Uterus (tissue), 4 donors: ENCODE data around the gene VEZT. TPM values are rescaled to one million over a fixed set of nuclear protein-coding genes. Genes with fewer than 3 reads are reported as not detected.

Source experiments
- DNase-seq, 2 donors: peaks; one replicate each; pipeline ENCODE4 v3.0.0-alpha.2; 2019 to 2020
- H3K27ac ChIP-seq, 2 donors: fragments of 200-600 bp; sonication (generic); 1 replicate in 1 of 2; 2 replicates in 1 of 2; pipeline ENCODE4 v1.5.1; 2016 to 2018
- H3K27me3 ChIP-seq, 2 donors: fragments of 200-600 bp; sonication (generic); one replicate each; pipeline ENCODE4 v1.5.1; 2018 to 2019; ENCODE audit warnings: control low read depth in 1 of 2
- H3K36me3 ChIP-seq, 2 donors: fragments of 200-600 bp; sonication (generic); one replicate each; pipeline ENCODE4 v1.5.1; 2019; ENCODE audit warnings: control low read depth in 1 of 2
- H3K4me1 ChIP-seq, 2 donors: fragments of 200-600 bp; sonication (generic); one replicate each; pipeline ENCODE4 v1.5.1; 2018 to 2019; ENCODE audit warnings: control low read depth in 1 of 2
- H3K4me3 ChIP-seq, 2 donors: fragments of 200-600 bp; sonication (generic); 1 replicate in 1 of 2; 2 replicates in 1 of 2; pipeline ENCODE4 v1.5.1; 2018 to 2019; ENCODE audit warnings: mild to moderate bottlenecking in 1 of 2
- H3K9me3 ChIP-seq, 2 donors: fragments of 200-600 bp; sonication (generic); one replicate each; pipeline ENCODE4 v1.5.1; 2019; ENCODE audit warnings: control low read depth in 1 of 2
- CTCF ChIP-seq, 4 experiments: fragments of 200-600 bp in 2 of 4; fragments of 450-650 bp in 2 of 4; sonication (generic) in 2 of 4; IDR thresholded peaks; one replicate each; pipeline ENCODE4 v1.5.1; 2016 to 2019; ENCODE audit warnings: antibody characterized with exemption in 4 of 4, mild to moderate bottlenecking in 2 of 4, moderate library complexity in 1 of 4
- POLR2A ChIP-seq, 2 donors: fragments of 450-650 bp; IDR thresholded peaks; one replicate each; pipeline ENCODE4 v1.6.1; 2016; ENCODE audit warnings: antibody characterized with exemption in 2 of 2, mild to moderate bottlenecking in 1 of 2, moderate library complexity in 1 of 2
- intact Hi-C: fragments of 100-400 bp; cut with DNase I; formaldehyde crosslinking; loops from one replicate; pipeline ENCODE4 v1.15.1; 2023; ENCODE audit warnings: low total_unique reads
- total RNA-seq, 4 donors: library from RNA; depleted of rRNA in 3 of 4; stranded (reverse); fragments of >200 nt in 3 of 4; gene quantifications; one replicate each; pipeline versions ENCODE4 v1.1.0 to v1.2.4, GENCODE V29; 2014 to 2023
- donor health status: DM: yes; HTN: yes; CAD: no.

VEZT gene
- total RNA-seq, 4 donors from 2014 or later, result 38.9 to 172 (median 70.7) TPM

GRCh38 chr12:95208678-95209077 lies 8.9 kb upstream of the VEZT start:
- Histone ChIP-seq H3K9me3 (no peaks in the 10 kb centered on the region), H3K27me3 (no peaks in the 10 kb centered on the region), H3K4me3 (no peak overlapping the region), H3K27ac (no peak overlapping the region), H3K4me1 (peaks cover 0 to 1% of the 10 kb centered on the region in 2 donors), H3K36me3 (no peaks in the 10 kb centered on the region)
- intact Hi-C loops, result no loop called here
- TF ChIP-seq CTCF (IDR thresholded peaks at IDR 0.05) (no peak), POLR2A (IDR thresholded peaks at IDR 0.05) (no peak)
- DNase-seq, result no peak

GRCh38 chr12:95212586-95212985 lies 5.0 kb upstream of the VEZT start:
- no peaks in the 10 kb centered on the region for H3K27me3 ChIP-seq
- H3K27ac ChIP-seq, result peak overlapping the region in 1 of 2 donors; percentile 31
- H3K4me1 ChIP-seq, result no peaks in the 10 kb centered on the region
- H3K9me3 ChIP-seq, result no peaks in the 10 kb centered on the region
- no peak for DNase-seq
- no peak overlapping the region for H3K4me3 ChIP-seq
- intact Hi-C loops, result no loop called here
- TF ChIP-seq CTCF (IDR thresholded peaks at IDR 0.05), result no peak
- TF ChIP-seq POLR2A (IDR thresholded peaks at IDR 0.05), result no peak
- no peaks in the 10 kb centered on the region for H3K36me3 ChIP-seq

- H3K36me3 ChIP-seq, result no peaks in the 10 kb centered on the region
- TF ChIP-seq CTCF (IDR thresholded peaks at IDR 0.05) (no peak), POLR2A (IDR thresholded peaks at IDR 0.05) (no peak)
- intact Hi-C loops, result no loop called here
- H3K9me3 ChIP-seq, result no peaks in the 10 kb centered on the region
- H3K4me3 ChIP-seq, result no peak overlapping the region
- no peak for DNase-seq
- no peaks in the 10 kb centered on the region for H3K27me3 ChIP-seq
- no peaks in the 10 kb centered on the region for H3K4me1 ChIP-seq
- H3K27ac ChIP-seq, result peak overlapping the region in 1 of 2 donors; percentile 31
Measured at GRCh38 chr12:95213119-95213518, 4.5 kb upstream of the VEZT start.

GRCh38 chr12:95213928-95214327 lies 3.7 kb upstream of the VEZT start:
- no peaks in the 10 kb centered on the region for H3K27me3 ChIP-seq
- no peaks in the 10 kb centered on the region for H3K36me3 ChIP-seq
- H3K27ac ChIP-seq, result peak overlapping the region in 1 of 2 donors; percentile 31
- no peak for TF ChIP-seq POLR2A (IDR thresholded peaks at IDR 0.05)
- no peak for TF ChIP-seq CTCF (IDR thresholded peaks at IDR 0.05)
- DNase-seq, result no peak
- no peaks in the 10 kb centered on the region for H3K4me1 ChIP-seq
- H3K9me3 ChIP-seq, result no peaks in the 10 kb centered on the region
- intact Hi-C loops, result no loop called here
- no peak overlapping the region for H3K4me3 ChIP-seq

- no peak overlapping the region for H3K27ac ChIP-seq
- no peaks in the 10 kb centered on the region for H3K36me3 ChIP-seq
- H3K27me3 ChIP-seq, result no peaks in the 10 kb centered on the region
- no peaks in the 10 kb centered on the region for H3K9me3 ChIP-seq
- H3K4me1 ChIP-seq, result no peaks in the 10 kb centered on the region
- DNase-seq, result no peak
- TF ChIP-seq POLR2A (IDR thresholded peaks at IDR 0.05), result no peak
- no peak for TF ChIP-seq CTCF (IDR thresholded peaks at IDR 0.05)
- intact Hi-C loops, result no loop called here
- no peak overlapping the region for H3K4me3 ChIP-seq
Measured at GRCh38 chr12:95214466-95214865, 3.1 kb upstream of the VEZT start.
